ENCODE measurements around the gene ASB1.

DNA sequence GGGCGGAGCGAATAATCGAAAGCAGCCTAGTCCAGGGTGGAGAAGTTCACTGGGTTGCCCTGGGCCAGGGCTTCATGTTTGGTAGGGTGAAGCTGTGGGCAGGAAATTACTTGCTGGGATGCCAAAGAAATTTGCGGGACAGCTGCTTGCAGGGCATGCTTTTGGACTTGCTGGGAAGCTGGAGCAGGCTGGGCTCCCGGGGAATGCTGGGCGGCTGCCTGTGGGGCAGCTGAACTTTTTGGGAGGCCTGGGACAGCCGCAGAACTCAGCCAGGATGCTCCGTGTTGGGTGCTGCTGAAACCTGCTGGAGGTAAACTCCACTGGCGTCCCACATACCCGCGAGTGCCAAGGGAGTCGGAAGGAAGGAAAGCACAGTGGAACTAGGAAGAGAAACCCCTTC is 31.9 kb downstream of the ASB1 start:
- TF ChIP-seq, protein P1, sequence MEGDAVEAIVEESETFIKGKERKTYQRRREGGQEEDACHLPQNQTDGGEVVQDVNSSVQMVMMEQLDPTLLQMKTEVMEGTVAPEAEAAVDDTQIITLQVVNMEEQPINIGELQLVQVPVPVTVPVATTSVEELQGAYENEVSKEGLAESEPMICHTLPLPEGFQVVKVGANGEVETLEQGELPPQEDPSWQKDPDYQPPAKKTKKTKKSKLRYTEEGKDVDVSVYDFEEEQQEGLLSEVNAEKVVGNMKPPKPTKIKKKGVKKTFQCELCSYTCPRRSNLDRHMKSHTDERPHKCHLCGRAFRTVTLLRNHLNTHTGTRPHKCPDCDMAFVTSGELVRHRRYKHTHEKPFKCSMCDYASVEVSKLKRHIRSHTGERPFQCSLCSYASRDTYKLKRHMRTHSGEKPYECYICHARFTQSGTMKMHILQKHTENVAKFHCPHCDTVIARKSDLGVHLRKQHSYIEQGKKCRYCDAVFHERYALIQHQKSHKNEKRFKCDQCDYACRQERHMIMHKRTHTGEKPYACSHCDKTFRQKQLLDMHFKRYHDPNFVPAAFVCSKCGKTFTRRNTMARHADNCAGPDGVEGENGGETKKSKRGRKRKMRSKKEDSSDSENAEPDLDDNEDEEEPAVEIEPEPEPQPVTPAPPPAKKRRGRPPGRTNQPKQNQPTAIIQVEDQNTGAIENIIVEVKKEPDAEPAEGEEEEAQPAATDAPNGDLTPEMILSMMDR (IDR thresholded peaks at IDR 0.05) = no peak
- TF ChIP-seq POLR2A (IDR thresholded peaks at IDR 0.05) (no peak), POLR2AphosphoS5 (IDR thresholded peaks at IDR 0.05) (no peak)
